ENCODE results near the gene PECR.

PECR gene

GRCh38 chr2:216110620-216111019 lies 29.0 kb upstream of the PECR start:
- no peak for TF ChIP-seq POLR2AphosphoS5 (IDR thresholded peaks at IDR 0.05; ENCODE audit: low read depth, low read length)
- TF ChIP-seq SIN3A (IDR thresholded peaks at IDR 0.05; ENCODE audit: borderline replicate concordance, insufficient read depth, low read length): no peak
- no peak for TF ChIP-seq FOXP2 (optimal IDR thresholded peaks at IDR 0.05; ENCODE audit: borderline replicate concordance, extremely low read depth, extremely low read length, insufficient read depth)
- no peak for TF ChIP-seq REST (IDR thresholded peaks at IDR 0.05; ENCODE audit: insufficient read depth in 1 of 2, low read depth in 2 of 2, low read length in 2 of 2)
- no peak for TF ChIP-seq TAF1 (IDR thresholded peaks at IDR 0.05; ENCODE audit: borderline replicate concordance, insufficient read depth, low read length)

- TF ChIP-seq TAF1 (IDR thresholded peaks at IDR 0.05; ENCODE audit: borderline replicate concordance, insufficient read depth, low read length) (no peak), REST (IDR thresholded peaks at IDR 0.05; ENCODE audit: insufficient read depth in 1 of 2, low read depth in 2 of 2, low read length in 2 of 2) (no peak), SIN3A (IDR thresholded peaks at IDR 0.05; ENCODE audit: borderline replicate concordance, insufficient read depth, low read length) (no peak), POLR2AphosphoS5 (IDR thresholded peaks at IDR 0.05; ENCODE audit: low read depth, low read length) (no peak)
These were observed 28.5 kb upstream of the PECR start for GRCh38 chr2:216109962-216110614.

GRCh38 chr2:216108967-216109921 lies 27.6 kb upstream of the PECR start, which contains the start of gene XRCC5:
Gene XRCC5 (plus strand): TSS chr2:216109348. CDS start chr2:216109437, 89 bp downstream.
- TF ChIP-seq POLR2AphosphoS5 (IDR thresholded peaks at IDR 0.05; ENCODE audit: low read depth, low read length) (peak; percentile 93; the same call in 1 of the 2 replicates), SIN3A (IDR thresholded peaks at IDR 0.05; ENCODE audit: borderline replicate concordance, insufficient read depth, low read length) (no peak), FOXP2 (optimal IDR thresholded peaks at IDR 0.05; ENCODE audit: borderline replicate concordance, extremely low read depth, extremely low read length, insufficient read depth) (no peak), TAF1 (IDR thresholded peaks at IDR 0.05; ENCODE audit: borderline replicate concordance, insufficient read depth, low read length) (peak; percentile 93)

- TF ChIP-seq FOXP2 (optimal IDR thresholded peaks at IDR 0.05; ENCODE audit: borderline replicate concordance, extremely low read depth, extremely low read length, insufficient read depth) (no peak), SIN3A (IDR thresholded peaks at IDR 0.05; ENCODE audit: borderline replicate concordance, insufficient read depth, low read length) (no peak), TAF1 (IDR thresholded peaks at IDR 0.05; ENCODE audit: borderline replicate concordance, insufficient read depth, low read length) (no peak), REST (IDR thresholded peaks at IDR 0.05; ENCODE audit: insufficient read depth in 1 of 2, low read depth in 2 of 2, low read length in 2 of 2) (no peak), POLR2AphosphoS5 (IDR thresholded peaks at IDR 0.05; ENCODE audit: low read depth, low read length) (no peak; the same call in 1 of the 2 replicates)
These were observed 26.8 kb upstream of the PECR start for GRCh38 chr2:216108310-216108966.

- TF ChIP-seq POLR2AphosphoS5 (IDR thresholded peaks at IDR 0.05; ENCODE audit: low read depth, low read length) (no peak), REST (IDR thresholded peaks at IDR 0.05; ENCODE audit: insufficient read depth in 1 of 2, low read depth in 2 of 2, low read length in 2 of 2) (no peak)
These were observed 26.2 kb upstream of the PECR start for GRCh38 chr2:216107760-216108159.
